Large intestine (tissue), 12 donors: ENCODE measurements around the gene MYL4. TPM values are rescaled to one million over a fixed set of nuclear protein-coding genes. Genes with fewer than 3 reads are reported as not detected.
"Not testable (repeated sequence)": the region's sequence is repeated elsewhere in the genome, so short reads cannot be mapped to it uniquely, and the experiment has no call there.

Source experiments
- DNase-seq, 2 donors: peaks; one replicate each; pipeline versions ENCODE4 v3.0.0 to v3.0.0-alpha.2; 2013
- H3K27ac ChIP-seq: one replicate; pipeline ENCODE4 v1.5.1; 2013; ENCODE audit warnings: low read length
- H3K27me3 ChIP-seq: 2 replicates; pipeline ENCODE4 v1.6.1; 2013; ENCODE audit warnings: low read length; ENCODE audit not compliant: control insufficient read depth, insufficient read depth
- H3K36me3 ChIP-seq: 2 replicates; pipeline ENCODE4 v1.6.1; 2013; ENCODE audit warnings: low read length; ENCODE audit not compliant: control insufficient read depth, insufficient read depth
- H3K4me1 ChIP-seq: one replicate; pipeline ENCODE4 v1.6.1; 2013; ENCODE audit warnings: low read length; ENCODE audit not compliant: control insufficient read depth, insufficient read depth
- H3K4me3 ChIP-seq: one replicate; pipeline ENCODE4 v1.5.1; 2013; ENCODE audit warnings: low read length
- H3K9me3 ChIP-seq: one replicate; pipeline ENCODE4 v1.6.1; 2013; ENCODE audit warnings: mild to moderate bottlenecking, low read depth, low read length, moderate library complexity; ENCODE audit not compliant: control insufficient read depth
- WGBS: methylation state at CpG from one replicate; pipeline ENCODE4 v1.1.5; 2013; ENCODE audit warnings: low lambda C conversion rate; ENCODE audit not compliant: insufficient coverage; 5-methylcytosine and 5-hydroxymethylcytosine counted together
- long read RNA-seq, 11 donors: transcript quantifications; one replicate each; lab custom pipeline, GENCODE V29; 2026
- polyA plus RNA-seq: library from polyadenylated mRNA; unstranded; fragments of 120-200 nt; gene quantifications from one replicate; pipeline ENCODE4 v1.2.1, GENCODE V29; 2013

MYL4 gene
- polyA plus RNA-seq, result 5.0 TPM
- long read RNA-seq, donor 1, partial matches to known transcripts, result 0 of 3 reads
- long read RNA-seq, donor 1, other reads (novel, unspliced or antisense), result 0 of 3 reads
- long read RNA-seq, donor 2, partial matches to known transcripts, result 0 of 1 reads
- long read RNA-seq, donor 2, other reads (novel, unspliced or antisense), result 0 of 1 reads
- long read RNA-seq, donor 3, result 0 reads
- long read RNA-seq, donor 4, result 0 reads
- long read RNA-seq, donor 5, result 0 reads
- long read RNA-seq, donor 6, partial matches to known transcripts, result 0 of 1 reads
- long read RNA-seq, donor 6, other reads (novel, unspliced or antisense), result 0 of 1 reads
- long read RNA-seq, donor 7, result 0 reads
- long read RNA-seq, donor 8, partial matches to known transcripts, result 0 of 3 reads
- long read RNA-seq, donor 8, other reads (novel, unspliced or antisense), result 0 of 3 reads
- long read RNA-seq, donor 9, result 0 reads
- long read RNA-seq, donor 10, partial matches to known transcripts, result 0 of 1 reads
- long read RNA-seq, donor 10, other reads (novel, unspliced or antisense), result 0 of 1 reads
- long read RNA-seq, donor 11, result 0 reads

DNA sequence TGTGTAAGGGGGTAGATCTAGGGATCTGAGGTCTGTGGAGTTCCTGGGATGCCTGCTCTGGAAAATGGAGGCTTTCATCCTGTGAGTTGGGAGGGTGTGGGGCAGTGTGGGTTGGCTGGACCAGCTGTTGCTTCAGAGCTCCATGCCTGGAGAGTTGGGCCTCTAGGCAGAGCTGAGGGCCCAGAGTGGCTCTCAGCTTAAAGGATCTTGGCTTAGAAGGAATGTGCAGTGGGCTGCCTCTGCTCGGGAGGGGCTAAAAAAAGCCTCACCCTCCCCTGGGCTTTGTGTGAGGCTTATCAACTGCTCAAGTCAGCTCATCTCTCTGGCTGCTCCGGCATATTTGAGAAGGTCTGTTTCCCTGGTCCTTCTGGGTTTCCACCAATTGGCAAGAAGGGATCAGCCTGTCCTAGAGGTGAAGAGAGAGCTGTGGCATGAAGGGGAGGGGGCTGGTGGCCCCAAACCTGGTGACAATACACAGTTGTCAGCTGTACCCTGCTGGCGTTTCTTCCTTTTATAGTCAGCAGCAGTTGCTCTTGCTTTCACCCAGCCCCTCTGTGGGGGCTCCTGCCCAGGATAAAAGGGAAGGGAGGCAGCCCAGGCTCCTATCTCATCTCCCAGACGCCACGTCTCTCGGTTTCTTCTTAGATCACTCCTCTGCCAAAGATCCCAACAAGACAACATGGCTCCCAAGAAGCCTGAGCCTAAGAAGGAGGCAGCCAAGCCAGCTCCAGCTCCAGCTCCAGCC lies at the start of gene MYL4:
TSS of gene MYL4 (plus strand) at position 605 of the 745 bp plus-strand sequence. CDS start at position 680, 75 bp downstream.
- no peak for DNase-seq
- H3K36me3 ChIP-seq, result no peaks in the 10 kb centered on the region
- H3K4me3 ChIP-seq, result no peak within 1 kb of the TSS
- H3K27ac ChIP-seq, result no peak within 1 kb of the TSS
- no peaks in the 10 kb centered on the region for H3K9me3 ChIP-seq
- peaks cover 17% of the 10 kb centered on the region for H3K4me1 ChIP-seq
- H3K27me3 ChIP-seq, result no peaks in the 10 kb centered on the region
- no CpG with 5 or more reads among the region's 6 CpGs for WGBS

DNA sequence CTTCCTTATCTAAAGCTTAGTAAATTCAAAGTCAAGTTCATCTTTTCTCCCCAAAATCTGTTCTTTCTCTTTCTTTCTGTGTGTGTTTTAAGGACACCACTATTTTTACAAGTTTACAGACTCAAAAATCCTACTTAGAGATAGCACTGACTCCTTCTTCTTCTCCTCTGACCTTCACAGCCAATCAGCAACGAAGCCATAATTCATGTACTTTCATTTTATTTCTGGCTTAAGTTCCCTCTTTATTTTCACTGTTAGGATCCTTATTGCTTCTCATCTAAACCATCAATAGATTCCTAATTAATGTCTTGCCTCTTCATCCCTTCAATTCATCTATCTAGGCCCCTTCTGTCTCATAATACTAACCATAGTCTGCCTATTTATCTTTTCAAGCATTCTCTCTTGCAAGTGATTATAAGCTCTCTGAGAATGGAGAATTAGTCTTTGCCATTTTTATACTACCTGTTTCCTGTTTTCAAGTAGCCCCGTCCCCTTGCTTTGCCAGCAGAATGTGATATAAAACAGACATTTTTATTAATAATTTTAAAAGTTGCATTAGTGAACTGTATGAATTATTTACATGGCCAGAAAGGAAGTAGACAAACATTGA lies 47.0 kb upstream of the MYL4 start:
- Histone ChIP-seq H3K4me3 (no peak overlapping the region), H3K27me3 (no peaks in the 10 kb centered on the region), H3K4me1 (no peaks in the 10 kb centered on the region), H3K9me3 (no peaks in the 10 kb centered on the region), H3K27ac (no peak overlapping the region), H3K36me3 (peaks cover 46% of the 10 kb centered on the region)
- 83% methylated on average over 2 of the region's 2 CpGs for WGBS
- no peak for DNase-seq

DNA sequence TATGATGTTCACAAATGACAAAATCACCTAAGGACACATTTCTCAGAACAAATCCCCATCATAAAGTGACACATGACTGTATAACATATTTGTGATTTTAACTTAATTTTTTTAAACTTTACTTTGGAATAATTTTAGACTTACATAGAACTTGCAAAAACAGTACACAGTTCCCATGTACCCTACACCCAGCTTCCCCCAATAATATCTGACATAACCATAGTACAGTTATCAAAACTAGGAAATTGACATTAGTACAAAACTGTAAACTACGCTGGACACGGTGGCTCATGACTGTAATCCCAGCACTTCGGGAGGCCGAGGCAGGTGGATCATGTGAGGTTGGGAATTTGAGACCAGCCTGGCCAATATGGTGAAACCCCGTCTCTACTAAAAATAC lies 44.9 kb upstream of the MYL4 start:
- Histone ChIP-seq H3K4me3 (no peak overlapping the region), H3K27ac (no peak overlapping the region), H3K9me3 (no peaks in the 10 kb centered on the region), H3K4me1 (no peaks in the 10 kb centered on the region), H3K27me3 (no peaks in the 10 kb centered on the region), H3K36me3 (peaks cover 49% of the 10 kb centered on the region)
- no CpG with 5 or more reads among the region's 5 CpGs for WGBS
- no peak for DNase-seq

DNA sequence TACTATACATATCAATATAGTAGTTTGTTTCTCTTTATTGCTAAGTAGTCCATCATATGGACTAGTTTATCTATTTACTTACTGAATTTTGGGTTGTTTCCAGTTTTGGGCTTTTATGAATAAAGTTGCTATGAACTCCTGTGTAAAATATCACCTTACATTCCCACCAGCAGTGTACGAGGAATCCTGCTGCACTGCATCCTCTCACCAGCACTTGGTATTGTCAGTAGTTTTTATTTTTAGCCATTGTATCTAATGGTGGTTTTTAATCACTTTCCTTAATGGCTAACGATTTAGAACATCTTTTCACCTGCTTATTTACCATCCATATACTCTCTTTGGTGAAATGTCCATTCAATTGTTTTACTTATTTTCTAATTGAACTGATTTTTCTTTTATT lies 44.0 kb upstream of the MYL4 start:
- H3K9me3 ChIP-seq, result no peaks in the 10 kb centered on the region
- WGBS, result 96% methylated on average over 2 of the region's 2 CpGs
- H3K4me1 ChIP-seq, result no peaks in the 10 kb centered on the region
- H3K36me3 ChIP-seq, result peaks cover 46% of the 10 kb centered on the region
- no peak for DNase-seq
- no peak overlapping the region for H3K4me3 ChIP-seq
- no peak overlapping the region for H3K27ac ChIP-seq
- no peaks in the 10 kb centered on the region for H3K27me3 ChIP-seq

DNA sequence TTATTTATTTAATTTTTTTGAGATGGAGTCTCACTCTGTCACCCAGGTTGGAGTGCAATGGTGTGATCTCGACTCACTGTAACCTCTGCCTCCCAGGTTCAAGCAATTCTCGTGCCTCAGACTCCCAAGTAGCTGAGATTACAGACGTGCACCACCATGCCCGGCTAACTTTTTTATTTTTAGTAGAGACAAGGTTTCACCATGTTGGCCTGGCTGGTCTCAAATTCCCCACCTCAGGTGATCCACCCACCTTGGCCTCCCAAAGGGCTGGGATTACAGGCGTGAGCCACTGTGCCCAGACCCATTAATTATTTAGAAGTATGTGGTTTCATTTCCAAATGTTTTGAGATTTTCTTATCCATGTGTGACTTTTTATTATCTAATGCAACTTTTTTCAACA lies 42.3 kb upstream of the MYL4 start:
- H3K27ac ChIP-seq, H3K4me3 ChIP-seq, H3K9me3 ChIP-seq, H3K27me3 ChIP-seq, H3K4me1 ChIP-seq, DNase-seq: not testable (repeated sequence)
- WGBS, result no CpG with 5 or more reads among the region's 5 CpGs
- H3K36me3 ChIP-seq, result peaks cover 39% of the 10 kb centered on the region

DNA sequence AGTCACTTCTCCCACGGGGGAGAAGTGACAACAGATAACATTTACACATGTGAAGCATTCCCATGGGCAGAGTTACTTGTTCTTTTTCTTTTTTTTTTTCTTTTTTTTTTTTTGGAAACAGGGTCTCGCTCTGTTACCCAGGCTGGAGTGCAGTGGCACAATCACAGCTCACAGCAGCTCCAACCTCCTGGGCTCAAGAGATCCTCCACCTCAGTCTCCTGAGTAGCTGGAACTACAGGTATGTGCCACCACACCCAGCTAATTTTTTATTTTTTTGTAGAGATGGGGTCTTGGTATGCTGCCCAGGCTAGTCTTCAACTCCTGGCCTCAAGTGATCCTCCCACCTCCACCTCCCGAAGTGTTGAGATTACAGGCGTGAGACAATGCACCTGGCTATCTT lies 40.3 kb upstream of the MYL4 start:
- H3K27ac ChIP-seq, H3K4me1 ChIP-seq, H3K9me3 ChIP-seq, H3K4me3 ChIP-seq, H3K27me3 ChIP-seq, DNase-seq: not testable (repeated sequence)
- H3K36me3 ChIP-seq, result peaks cover 39% of the 10 kb centered on the region
- 60% methylated on average over 1 of the region's 4 CpGs for WGBS

DNA sequence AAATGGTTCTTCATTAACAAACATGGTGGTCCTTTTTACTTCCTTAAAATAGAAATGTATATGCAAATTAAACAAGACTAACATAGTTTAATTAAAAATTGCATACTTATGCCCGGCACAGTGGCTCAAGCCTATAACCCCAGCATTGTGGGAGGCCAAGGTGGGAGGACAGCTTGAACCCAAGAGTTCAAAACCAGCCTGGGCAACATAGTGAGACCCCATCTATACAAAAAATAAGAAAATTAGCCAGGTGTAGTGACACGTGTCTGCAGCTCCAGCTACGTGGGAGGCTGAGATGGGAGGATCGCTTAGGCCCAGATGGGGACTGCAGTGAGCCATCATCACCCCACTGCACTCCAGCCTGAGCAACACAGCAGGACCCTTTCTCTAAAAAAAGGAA lies 38.4 kb upstream of the MYL4 start:
- no peak for DNase-seq
- WGBS, result no CpG with 5 or more reads among the region's 4 CpGs
- no peaks in the 10 kb centered on the region for H3K9me3 ChIP-seq
- H3K36me3 ChIP-seq, result peaks cover 36% of the 10 kb centered on the region
- no peak overlapping the region for H3K4me3 ChIP-seq
- no peaks in the 10 kb centered on the region for H3K4me1 ChIP-seq
- H3K27ac ChIP-seq, result no peak overlapping the region
- H3K27me3 ChIP-seq, result no peaks in the 10 kb centered on the region

DNA sequence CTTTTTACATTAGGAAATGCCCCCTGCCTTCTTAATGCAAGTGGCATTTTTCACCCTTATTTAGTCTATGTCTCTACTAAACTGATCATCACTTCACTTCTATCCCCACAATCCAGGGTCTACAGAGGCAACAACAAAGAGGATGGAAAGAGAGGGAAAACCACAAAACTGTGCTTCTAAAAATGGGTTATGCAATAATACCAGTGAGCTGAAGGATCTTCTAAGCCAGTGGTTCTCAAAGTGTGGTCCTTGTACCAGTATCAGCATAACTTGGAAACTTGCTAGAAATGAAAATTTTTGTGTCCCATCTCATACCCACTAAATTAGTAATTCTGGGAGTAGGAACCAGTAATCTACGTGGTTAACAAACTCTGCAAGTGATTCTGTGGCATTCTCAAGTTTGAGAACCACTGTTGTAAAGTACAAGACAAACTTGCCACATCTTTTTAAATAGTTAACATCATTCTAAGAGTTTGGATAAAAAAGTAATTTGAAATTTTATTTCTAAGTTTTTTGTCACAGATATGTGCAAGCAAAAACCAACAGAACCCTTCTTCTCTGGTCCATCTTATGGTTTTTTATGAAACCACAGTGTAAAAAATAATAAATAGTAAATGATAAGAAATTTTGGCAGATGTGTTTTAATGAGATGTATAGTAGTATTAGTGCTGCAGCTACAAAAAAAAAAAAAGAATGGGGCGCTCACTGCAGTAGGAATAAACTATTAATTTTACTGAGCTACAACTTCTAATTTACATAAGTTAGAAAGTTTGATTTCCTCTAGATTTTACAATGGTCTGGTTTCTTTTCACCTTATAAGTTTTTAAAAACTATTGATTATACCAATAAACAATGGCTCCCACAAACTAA lies 36.2 kb upstream of the MYL4 start:
- Histone ChIP-seq H3K27ac (no peak overlapping the region), H3K36me3 (peaks cover 35% of the 10 kb centered on the region), H3K4me3 (no peak overlapping the region), H3K27me3 (no peaks in the 10 kb centered on the region), H3K9me3 (no peaks in the 10 kb centered on the region), H3K4me1 (no peaks in the 10 kb centered on the region)
- no peak for DNase-seq
- 100% methylated on average over 1 of the region's 2 CpGs for WGBS

DNA sequence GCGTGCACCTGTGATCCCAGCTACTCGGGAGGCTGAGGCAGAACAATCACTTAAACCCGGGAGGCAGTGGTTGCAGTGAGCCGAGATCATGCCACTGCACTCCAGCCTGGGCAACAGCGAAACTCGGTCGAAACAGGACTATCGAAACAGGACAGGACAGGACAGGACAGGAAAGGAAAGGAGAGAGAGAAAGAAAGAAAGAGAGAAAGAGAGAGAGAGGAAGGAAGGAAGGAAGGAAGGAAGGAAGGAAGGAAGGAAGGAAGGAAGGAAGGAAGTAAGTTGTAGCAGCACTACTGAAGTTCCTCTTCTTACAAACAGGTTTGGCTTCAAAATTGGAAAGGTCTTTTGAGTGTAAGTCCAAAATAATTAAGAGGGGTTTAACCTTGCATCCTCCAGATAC lies 34.3 kb upstream of the MYL4 start:
- H3K4me3 ChIP-seq, H3K27me3 ChIP-seq, H3K9me3 ChIP-seq, DNase-seq, H3K4me1 ChIP-seq, H3K27ac ChIP-seq: not testable (repeated sequence)
- peaks cover 37% of the 10 kb centered on the region for H3K36me3 ChIP-seq
- 100% methylated on average over 7 of the region's 8 CpGs for WGBS
